ENCODE results near the gene NEK10. TPM values are rescaled to one million over a fixed set of nuclear protein-coding genes. Genes with fewer than 3 reads are reported as not detected.
A peak's percentile ranks its signal among the peaks of the same experiment; 100 is the strongest.

NEK10 gene
- total RNA-seq, 1 experiment from 2014 or later, result 0.66 TPM

- TF ChIP-seq CTCF (conservative IDR thresholded peaks at IDR 0.05), result no peak
- Histone ChIP-seq H2BK5ac (ENCODE audit: insufficient read length, low read length) (no peak overlapping the region), H3K23ac (ENCODE audit: insufficient read length, low read depth, low read length) (no peak overlapping the region), H2BK20ac (ENCODE audit: low read depth, low read length, poor library complexity, severe bottlenecking) (no peak overlapping the region), H2BK120ac (ENCODE audit: low read depth, low read length, poor library complexity, severe bottlenecking) (no peak overlapping the region), H3K27ac (ENCODE audit: insufficient read length, low read depth, low read length) (no peak overlapping the region), H2AFZ (ENCODE audit: low read length) (peak overlapping the region; percentile 97), H3K4me2 (ENCODE audit: insufficient read depth, insufficient read length, low read length) (no peak overlapping the region), H4K5ac (ENCODE audit: insufficient read length, low read depth, low read length) (no peak overlapping the region), H3K27me3 (ENCODE audit: insufficient read depth, low read length) (no peaks in the 10 kb centered on the region), H3K9me3 (ENCODE audit: control insufficient read depth, low read depth, low read length) (no peaks in the 10 kb centered on the region), H4K20me1 (ENCODE audit: control insufficient read depth, insufficient read depth, insufficient read length) (no peaks in the 10 kb centered on the region), H3K4me1 (ENCODE audit: insufficient read depth, low read length) (no peaks in the 10 kb centered on the region), H3T11ph (ENCODE audit: low read length) (no peak overlapping the region), H2BK12ac (ENCODE audit: insufficient read length, low read depth, low read length) (no peak overlapping the region), H3K14ac (ENCODE audit: insufficient read depth, low read length) (no peak overlapping the region), H2BK15ac (ENCODE audit: low read depth, low read length) (no peak overlapping the region), H3K18ac (ENCODE audit: insufficient read length, low read depth, low read length) (no peak overlapping the region), H3K56ac (ENCODE audit: insufficient read length, low read depth, low read length) (no peak overlapping the region), H3K4ac (ENCODE audit: low read depth, low read length) (no peak overlapping the region), H3K23me2 (ENCODE audit: insufficient read length, low read depth, low read length, poor library complexity, severe bottlenecking) (no peaks in the 10 kb centered on the region), H3K79me2 (ENCODE audit: insufficient read depth, low read length) (no peaks in the 10 kb centered on the region), H2AK5ac (ENCODE audit: insufficient read length, low read length) (no peak overlapping the region), H4K91ac (ENCODE audit: insufficient read length, low read depth, low read length) (no peak overlapping the region), H3K79me1 (ENCODE audit: insufficient read depth, low read depth, low read length, poor library complexity, severe bottlenecking) (no peaks in the 10 kb centered on the region), H4K8ac (replicated peaks; ENCODE audit: insufficient read length, low read depth, low read length) (no peak overlapping the region), H3K9ac (ENCODE audit: extremely low read depth, insufficient read length, low read length) (no peak overlapping the region)
- Mint-ChIP-seq H3K4me1 (peaks cover 35 to 36% of the 10 kb centered on the region in 2 experiments), H3K27ac (peak overlapping the region in 1 of 3 experiments; percentile 44; a peak in 2 of 7 replicates), H3K9me3 (no peaks in the 10 kb centered on the region), H3K27me3 (ENCODE audit: low read depth) (no peaks in the 10 kb centered on the region), H3K4me3 (no peak overlapping the region), H3K36me3 (ENCODE audit: insufficient read depth in 1 of 3, low read depth in 3 of 3) (no peaks in the 10 kb centered on the region)
- DNase-seq, result no peak
- no CpG with 5 or more reads among the region's 3 CpGs for WGBS (ENCODE audit: extremely low coverage, insufficient read length, low lambda C conversion rate)
Observed at GRCh38 chr3:27349832-27350231, 19.4 kb downstream of the NEK10 start.

All from H9 (cell line).